DOHH2 (cell line): Measurements from ENCODE around the gene USP6NL.

Experiments
- H3F3A ChIP-seq: fragments of 200-600 bp; sonication (generic), shearing (Covaris generic); 2 replicates; pipeline ENCODE4 v1.6.0; 2016; ENCODE audit warnings: antibody characterized with exemption, mild to moderate bottlenecking; ENCODE audit not compliant: control insufficient read depth, insufficient read depth
- H3K27ac ChIP-seq: fragments of 200-600 bp; sonication (generic); 2 replicates; pipeline ENCODE4 v1.5.1; 2014; ENCODE audit warnings: low read depth, mild to moderate bottlenecking, low read length, moderate library complexity
- H3K27me3 ChIP-seq: fragments of 200-600 bp; sonication (generic); 2 replicates; pipeline ENCODE4 v1.6.1; 2014; ENCODE audit warnings: mild to moderate bottlenecking, low read length, mixed read lengths; ENCODE audit not compliant: control insufficient read depth
- H3K36me3 ChIP-seq: fragments of 200-600 bp; sonication (generic); 2 replicates; pipeline ENCODE4 v1.6.1; 2014; ENCODE audit warnings: mild to moderate bottlenecking, low read length, moderate library complexity, mixed read lengths; ENCODE audit not compliant: control insufficient read depth
- H3K4me1 ChIP-seq: fragments of 200-600 bp; sonication (generic); 2 replicates; pipeline ENCODE4 v1.6.1; 2014; ENCODE audit warnings: mild to moderate bottlenecking, low read length, mixed read lengths; ENCODE audit not compliant: control insufficient read depth
- H3K4me2 ChIP-seq: fragments of 200-600 bp; sonication (generic); 2 replicates; pipeline ENCODE4 v1.6.0; 2014; ENCODE audit warnings: mild to moderate bottlenecking, low read length, moderate library complexity
- H3K4me3 ChIP-seq: fragments of 200-600 bp; sonication (generic); 2 replicates; pipeline ENCODE4 v1.5.1; 2014; ENCODE audit warnings: mild to moderate bottlenecking, low read length, mixed read lengths
- H3K79me2 ChIP-seq: fragments of 200-600 bp; sonication (generic); 2 replicates; pipeline ENCODE4 v1.6.1; 2014; ENCODE audit warnings: mild to moderate bottlenecking, low read length, mixed read lengths; ENCODE audit not compliant: control insufficient read depth
- H3K9me2 ChIP-seq: fragments of 200-600 bp; sonication (generic); replicated peaks from 2 replicates; pipeline ENCODE4 v1.6.1; 2014; ENCODE audit warnings: mild to moderate bottlenecking, low read length, mixed read lengths; ENCODE audit not compliant: control insufficient read depth
- H3K9me3 ChIP-seq: fragments of 200-600 bp; sonication (generic); 2 replicates; pipeline ENCODE4 v1.6.1; 2014; ENCODE audit warnings: antibody characterized with exemption, low read length, mixed read lengths; ENCODE audit not compliant: control insufficient read depth, insufficient read depth
- H4K20me1 ChIP-seq: fragments of 200-600 bp; sonication (generic); 2 replicates; pipeline ENCODE4 v1.6.0; 2014; ENCODE audit warnings: low read depth, mild to moderate bottlenecking, antibody characterized with exemption, low read length, moderate library complexity; ENCODE audit not compliant: control insufficient read depth, insufficient read depth
- EZH2phosphoT487 ChIP-seq: fragments of 200-600 bp; sonication (generic); IDR thresholded peaks from 2 replicates; pipeline ENCODE4 v1.6.1; 2017; ENCODE audit warnings: borderline replicate concordance, mild to moderate bottlenecking, antibody characterized with exemption, low read length, moderate library complexity, mixed read lengths
- TF ChIP-seq, protein P1 (sequence below): fragments of 200-600 bp; sonication (generic); IDR thresholded peaks from one replicate; pipeline ENCODE4 v1.5.1; 2014; ENCODE audit warnings: antibody characterized with exemption, mild to moderate bottlenecking, low read depth, low read length; ENCODE audit not compliant: poor library complexity, severe bottlenecking

Gene USP6NL

DNA sequence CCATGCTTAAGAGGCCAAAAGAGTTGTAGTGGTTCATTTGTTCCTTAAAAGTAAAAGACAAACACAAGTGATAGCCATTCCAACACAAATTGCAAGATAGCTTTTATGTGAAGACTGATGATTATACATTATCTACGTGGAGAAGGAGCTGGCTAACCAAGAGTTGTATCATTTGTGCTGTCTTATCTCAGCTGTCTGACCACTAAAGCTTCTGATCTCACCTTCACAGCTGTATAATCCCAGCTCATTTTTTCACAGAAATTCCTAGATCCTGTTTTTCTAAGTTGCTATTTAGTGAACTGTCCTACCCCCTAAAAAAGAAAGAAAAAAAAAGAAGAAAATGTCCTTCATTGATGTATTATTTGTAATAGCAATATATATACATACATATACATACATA lies 9.8 kb downstream of the USP6NL start:
- no peaks in the 10 kb centered on the region for H3K27me3 ChIP-seq
- peaks cover 100% of the 10 kb centered on the region for H3K79me2 ChIP-seq
- H3K9me3 ChIP-seq: no peaks in the 10 kb centered on the region
- H3K4me2 ChIP-seq: no peak overlapping the region
- no peak overlapping the region for H3K4me3 ChIP-seq
- H3K9me2 ChIP-seq: no peaks in the 10 kb centered on the region
- H3K27ac ChIP-seq: no peak overlapping the region
- peaks cover 27% of the 10 kb centered on the region for H4K20me1 ChIP-seq
- H3F3A ChIP-seq: peaks cover 22% of the 10 kb centered on the region
- peaks cover 45% of the 10 kb centered on the region for H3K36me3 ChIP-seq
- no peak for TF ChIP-seq EZH2phosphoT487
- TF ChIP-seq, protein P1, sequence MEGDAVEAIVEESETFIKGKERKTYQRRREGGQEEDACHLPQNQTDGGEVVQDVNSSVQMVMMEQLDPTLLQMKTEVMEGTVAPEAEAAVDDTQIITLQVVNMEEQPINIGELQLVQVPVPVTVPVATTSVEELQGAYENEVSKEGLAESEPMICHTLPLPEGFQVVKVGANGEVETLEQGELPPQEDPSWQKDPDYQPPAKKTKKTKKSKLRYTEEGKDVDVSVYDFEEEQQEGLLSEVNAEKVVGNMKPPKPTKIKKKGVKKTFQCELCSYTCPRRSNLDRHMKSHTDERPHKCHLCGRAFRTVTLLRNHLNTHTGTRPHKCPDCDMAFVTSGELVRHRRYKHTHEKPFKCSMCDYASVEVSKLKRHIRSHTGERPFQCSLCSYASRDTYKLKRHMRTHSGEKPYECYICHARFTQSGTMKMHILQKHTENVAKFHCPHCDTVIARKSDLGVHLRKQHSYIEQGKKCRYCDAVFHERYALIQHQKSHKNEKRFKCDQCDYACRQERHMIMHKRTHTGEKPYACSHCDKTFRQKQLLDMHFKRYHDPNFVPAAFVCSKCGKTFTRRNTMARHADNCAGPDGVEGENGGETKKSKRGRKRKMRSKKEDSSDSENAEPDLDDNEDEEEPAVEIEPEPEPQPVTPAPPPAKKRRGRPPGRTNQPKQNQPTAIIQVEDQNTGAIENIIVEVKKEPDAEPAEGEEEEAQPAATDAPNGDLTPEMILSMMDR: no peak
- peaks cover 80% of the 10 kb centered on the region for H3K4me1 ChIP-seq

DNA sequence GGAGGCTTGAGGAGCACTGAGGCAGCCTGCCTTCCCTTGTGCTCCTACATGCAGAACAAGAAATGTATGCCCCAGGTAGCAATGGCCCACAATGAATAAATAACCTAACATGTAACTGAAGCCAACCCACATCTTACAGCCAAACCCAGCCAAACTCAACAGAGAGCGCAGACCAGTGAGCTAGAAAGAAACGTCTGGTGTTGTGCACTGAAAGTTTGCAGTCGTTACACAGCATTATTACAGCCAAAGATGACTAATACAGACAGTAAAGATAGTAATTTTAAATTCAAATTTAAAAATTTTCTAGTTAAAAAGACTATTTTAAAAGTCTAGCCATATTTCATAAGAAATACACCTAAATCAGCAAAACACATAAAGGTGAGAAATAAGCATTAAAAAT lies 11.2 kb downstream of the USP6NL start:
- H3K36me3 ChIP-seq: peaks cover 55% of the 10 kb centered on the region
- H3K9me2 ChIP-seq: no peaks in the 10 kb centered on the region
- no peaks in the 10 kb centered on the region for H3K27me3 ChIP-seq
- peak overlapping the region; percentile 46 for H3K4me2 ChIP-seq
- peaks cover 72% of the 10 kb centered on the region for H3K4me1 ChIP-seq
- peaks cover 8% of the 10 kb centered on the region for H3F3A ChIP-seq
- H3K79me2 ChIP-seq: peaks cover 100% of the 10 kb centered on the region
- TF ChIP-seq, protein P1: no peak
- no peak for TF ChIP-seq EZH2phosphoT487
- H4K20me1 ChIP-seq: peaks cover 31% of the 10 kb centered on the region
- H3K27ac ChIP-seq: no peak overlapping the region
- no peaks in the 10 kb centered on the region for H3K9me3 ChIP-seq
- peak overlapping the region; percentile 9; the same call in 1 of the 2 replicates for H3K4me3 ChIP-seq

DNA sequence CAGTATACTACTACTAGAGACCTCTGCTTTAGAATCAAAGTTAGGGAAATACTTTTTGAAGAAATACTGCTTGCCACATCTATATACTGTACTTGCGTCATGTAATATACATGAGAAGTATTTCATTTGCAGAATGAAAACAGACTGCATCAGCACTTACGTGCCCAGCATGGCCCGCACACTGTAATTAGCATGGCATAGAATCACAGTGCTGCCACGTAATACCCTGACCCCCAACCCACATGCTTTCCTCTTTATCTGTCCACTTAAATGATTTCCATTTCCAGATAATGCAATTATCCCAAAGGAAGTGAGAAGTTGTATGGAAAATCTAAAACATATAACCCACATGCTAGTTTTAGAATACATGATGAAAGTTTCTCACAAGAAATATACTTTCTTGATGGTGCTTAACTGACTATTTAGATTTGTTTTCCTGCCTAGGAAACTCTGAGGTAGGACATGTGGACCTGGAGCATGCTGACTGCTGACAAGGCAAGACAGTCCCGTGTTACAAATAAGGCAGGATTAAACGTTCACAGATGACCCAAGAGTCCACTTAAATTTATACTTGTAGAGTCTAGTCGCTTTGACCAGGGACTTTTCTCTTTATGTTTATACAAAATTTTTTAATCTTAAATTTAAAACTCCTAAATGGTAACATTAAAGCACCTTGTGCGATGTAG lies 12.6 kb downstream of the USP6NL start:
- Histone ChIP-seq H4K20me1 (peaks cover 30% of the 10 kb centered on the region), H3K36me3 (peaks cover 62% of the 10 kb centered on the region), H3K4me1 (peaks cover 66% of the 10 kb centered on the region), H3K4me2 (no peak overlapping the region), H3K9me3 (no peaks in the 10 kb centered on the region), H3K79me2 (peaks cover 100% of the 10 kb centered on the region), H3K27me3 (no peaks in the 10 kb centered on the region), H3K4me3 (no peak overlapping the region), H3K9me2 (no peaks in the 10 kb centered on the region), H3K27ac (no peak overlapping the region), H3F3A (no peaks in the 10 kb centered on the region)
- TF ChIP-seq, protein P1: no peak
- TF ChIP-seq EZH2phosphoT487: no peak
